ENCODE data around the gene C1orf198. TPM values are rescaled to one million over a fixed set of nuclear protein-coding genes. Genes with fewer than 3 reads are reported as not detected.
"Not testable (repeated sequence)": the region's sequence is repeated elsewhere in the genome, so short reads cannot be mapped to it uniquely, and the experiment has no call there.

Gene C1orf198
- total RNA-seq, 1 donor from 2014 or later = 49.8 TPM

- DNase-seq; intact Hi-C loops (cut with micrococcal nuclease); ATAC-seq: not testable (repeated sequence)
These were observed 23.1 kb downstream of the C1orf198 start for GRCh38 chr1:230845184-230845583.

GRCh38 chr1:230844561-230844960 is 23.8 kb downstream of the C1orf198 start:
- DNase-seq = no peak
- ATAC-seq = no peak
- intact Hi-C loops (cut with micrococcal nuclease) = no loop called here

DNA sequence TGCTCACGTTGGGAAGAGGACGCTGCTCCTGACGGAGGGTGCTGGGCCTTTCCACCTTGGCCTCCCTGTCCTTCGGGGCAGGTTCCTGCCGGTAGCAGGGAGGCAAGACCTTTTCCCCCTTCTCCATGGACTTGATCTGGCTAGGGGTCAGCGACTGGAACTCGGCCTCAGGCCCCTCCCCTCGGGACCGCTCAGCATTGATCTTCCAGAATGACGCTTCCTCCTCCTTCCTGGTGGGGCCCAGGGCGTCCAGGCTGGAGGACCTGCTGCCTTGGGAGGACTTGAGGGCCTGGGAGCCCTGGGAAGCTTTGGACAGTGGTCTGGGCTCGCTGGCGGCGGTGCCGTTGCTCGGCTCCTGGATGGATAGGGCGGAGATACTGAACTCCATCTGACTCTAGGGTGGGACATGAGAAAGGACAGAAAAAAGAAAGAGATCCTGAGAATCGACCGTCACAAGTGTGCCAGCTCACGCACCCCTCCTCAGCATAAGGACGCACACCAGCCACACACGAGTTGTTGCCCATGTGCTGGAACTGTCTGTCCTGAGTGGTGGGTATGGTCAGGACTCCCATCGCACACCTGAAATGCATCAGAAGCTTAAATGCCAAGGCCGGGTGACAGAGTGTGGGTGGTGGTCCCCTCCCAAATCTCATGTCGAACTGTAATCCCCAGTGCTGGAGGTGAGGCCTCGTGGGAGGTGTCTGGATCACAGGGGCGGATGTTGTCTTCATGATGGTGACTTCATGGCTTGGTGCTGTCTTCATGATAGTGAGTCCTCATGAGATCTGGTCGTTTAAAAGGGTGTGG is 24.6 kb downstream of the C1orf198 start:
- no peak for ATAC-seq
- intact Hi-C loops (cut with micrococcal nuclease) = no loop called here
- DNase-seq = no peak

DNA sequence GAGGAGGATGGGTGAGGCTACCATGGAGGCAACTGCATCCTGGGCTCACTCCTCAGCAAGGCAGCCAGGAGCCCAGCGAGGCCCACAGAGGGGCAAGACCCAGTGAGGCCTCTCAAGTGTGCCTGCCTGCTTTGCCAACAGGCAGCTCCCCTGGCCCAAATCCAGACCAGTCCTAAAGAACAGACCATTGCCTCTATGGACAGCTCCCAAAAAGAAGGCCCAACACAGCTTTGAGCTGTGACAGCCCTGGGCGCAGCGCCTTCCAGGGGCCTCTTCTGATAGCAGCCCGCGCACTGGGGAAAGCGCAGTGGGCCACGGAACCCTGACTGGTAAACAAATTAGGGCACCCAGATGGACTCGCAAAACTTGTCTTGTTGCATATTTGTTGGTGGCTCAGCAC is 25.5 kb downstream of the C1orf198 start:
- DNase-seq (peak; percentile 82), ATAC-seq (peak; percentile 92)
- intact Hi-C loops (cut with micrococcal nuclease) = no loop called here

- ATAC-seq = no peak
- DNase-seq = no peak
- intact Hi-C loops (cut with micrococcal nuclease) = no loop called here
These were observed 29.1 kb downstream of the C1orf198 start for GRCh38 chr1:230839173-230839572.

- intact Hi-C loops (cut with micrococcal nuclease) = no loop called here
- no peak for DNase-seq
- no peak for ATAC-seq
These were observed 31.5 kb downstream of the C1orf198 start for GRCh38 chr1:230836793-230837192.

GRCh38 chr1:230836347-230836746 is 32.0 kb downstream of the C1orf198 start:
- ATAC-seq = no peak
- no peak for DNase-seq
- intact Hi-C loops (cut with micrococcal nuclease) = no loop called here

DNA sequence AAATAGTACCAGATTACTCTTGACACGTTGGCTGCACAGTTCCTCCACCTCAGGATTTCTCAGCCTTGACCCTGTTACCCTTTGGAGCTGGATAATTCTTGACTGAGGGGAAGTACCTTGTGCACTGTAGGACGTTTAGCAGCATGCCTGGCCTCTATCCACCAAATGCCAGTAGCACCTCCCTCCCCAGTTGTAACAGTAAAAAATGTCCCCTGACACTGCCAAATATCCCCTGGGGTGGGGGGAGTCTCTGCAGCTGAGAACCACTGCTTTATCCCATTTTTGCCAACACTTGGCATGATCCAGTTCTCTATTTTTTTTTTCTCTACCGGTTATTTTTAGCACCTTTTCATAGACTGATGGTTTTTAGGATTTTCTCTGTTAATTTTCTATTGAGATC is 34.0 kb downstream of the C1orf198 start:
- no peak for DNase-seq
- intact Hi-C loops (cut with micrococcal nuclease) = no loop called here
- peak; percentile 66 for ATAC-seq

GRCh38 chr1:230833511-230833910 is 34.8 kb downstream of the C1orf198 start:
- ATAC-seq (no peak), DNase-seq (no peak)
- intact Hi-C loops (cut with micrococcal nuclease) = no loop called here

DNA sequence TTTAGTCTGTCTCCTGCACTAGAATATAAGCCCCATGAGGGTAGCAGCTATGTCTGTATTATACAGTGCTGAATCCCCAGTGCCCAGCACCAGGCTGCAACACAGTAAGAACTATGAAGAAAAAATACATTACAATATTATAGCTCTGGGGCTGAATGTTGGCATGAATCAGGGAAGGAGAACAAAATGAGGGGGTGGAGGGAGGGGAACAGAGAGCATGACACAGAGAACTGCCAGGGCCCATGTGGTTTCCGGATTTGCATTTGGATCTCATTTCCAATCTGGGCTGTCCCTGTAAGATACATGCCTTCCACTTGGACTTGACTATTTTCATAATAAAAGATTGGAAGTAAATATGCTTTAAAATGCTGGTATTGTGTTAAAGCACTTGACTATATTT is 35.8 kb downstream of the C1orf198 start:
- DNase-seq (no peak), ATAC-seq (no peak)
- intact Hi-C loops (cut with micrococcal nuclease) = no loop called here

DNA sequence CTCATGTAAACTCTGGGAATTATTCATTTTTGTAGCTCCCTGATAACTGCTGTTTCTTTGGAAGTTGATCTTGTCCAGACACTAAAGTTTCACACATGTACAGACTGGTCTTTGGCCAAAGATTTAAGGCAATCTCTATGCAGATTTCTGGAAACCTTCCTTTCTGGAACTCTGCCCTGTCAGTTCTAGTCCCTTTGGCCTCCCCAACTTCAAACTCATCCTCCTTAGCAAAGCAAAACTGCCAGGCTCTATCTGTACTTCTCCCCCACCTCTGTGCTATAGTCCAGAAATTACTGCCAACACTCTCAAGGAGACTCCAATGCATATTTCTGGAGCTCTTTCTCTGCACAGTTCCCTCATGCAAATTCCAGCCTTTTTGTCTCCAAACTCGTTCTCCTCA is 36.5 kb downstream of the C1orf198 start:
- ATAC-seq (no peak), DNase-seq (no peak)
- intact Hi-C loops (cut with micrococcal nuclease) = no loop called here

GRCh38 chr1:230828421-230828820 is 39.9 kb downstream of the C1orf198 start:
- DNase-seq (no peak), ATAC-seq (no peak)
- intact Hi-C loops (cut with micrococcal nuclease) = no loop called here

DNA sequence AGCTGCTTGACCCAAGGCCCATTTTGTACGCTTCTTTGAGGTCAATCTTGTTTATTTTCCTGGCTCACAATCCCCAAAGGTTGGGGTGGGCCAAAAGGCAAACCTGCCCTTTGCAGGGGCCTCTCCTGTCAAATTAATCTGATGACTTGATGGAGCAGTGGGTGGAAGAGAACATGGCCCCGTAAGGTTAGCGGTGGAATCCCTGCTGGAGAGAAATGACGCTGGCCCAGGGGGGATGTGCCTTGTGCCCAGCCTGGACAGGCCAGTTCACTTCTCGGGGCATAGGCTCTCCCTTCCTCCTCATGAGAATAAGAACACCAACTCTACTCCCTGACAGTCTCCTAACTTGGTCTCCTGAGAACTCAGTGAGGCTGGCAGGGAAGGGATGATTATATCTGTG is 40.5 kb downstream of the C1orf198 start:
- DNase-seq (no peak), ATAC-seq (no peak)
- intact Hi-C loops (cut with micrococcal nuclease) = no loop called here

DNA sequence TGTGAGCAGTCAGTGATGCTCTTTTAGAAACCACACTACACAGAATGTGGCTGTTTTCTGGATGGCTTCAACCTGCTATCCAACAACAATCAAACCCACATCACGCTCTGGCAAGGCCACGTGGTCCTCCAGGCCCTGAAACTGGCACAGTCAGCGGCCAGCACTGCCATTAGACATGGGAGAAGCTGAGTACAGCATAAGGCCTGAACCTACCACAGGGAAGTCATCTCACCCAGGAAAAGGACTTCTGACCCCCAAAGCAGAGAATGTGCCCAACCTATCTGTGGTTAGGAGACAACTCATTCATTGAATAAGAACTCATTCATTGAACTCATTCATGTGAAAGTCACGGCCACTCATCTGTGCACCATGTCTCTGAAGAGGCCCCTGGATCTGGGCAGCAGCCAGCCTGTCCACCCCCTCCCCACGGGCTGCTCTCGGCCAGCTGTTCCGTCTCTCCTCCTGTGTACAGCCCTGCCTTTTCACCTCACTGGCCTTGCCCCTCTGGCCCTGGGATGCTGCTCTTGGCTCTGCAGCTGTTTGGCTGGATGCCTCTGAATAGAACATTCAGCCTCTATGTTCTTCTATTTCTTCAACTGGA is 41.1 kb downstream of the C1orf198 start:
- ATAC-seq (peak; percentile 36), DNase-seq (peak; percentile 69)
- intact Hi-C loops (cut with micrococcal nuclease) = no loop called here

- DNase-seq = no peak
- intact Hi-C loops (cut with micrococcal nuclease) = no loop called here
- ATAC-seq = no peak
These were observed 42.0 kb downstream of the C1orf198 start for GRCh38 chr1:230826166-230826875.

GRCh38 chr1:230825761-230826160 is 42.6 kb downstream of the C1orf198 start:
- intact Hi-C loops (cut with micrococcal nuclease) = no loop called here
- ATAC-seq (peak; percentile 1), DNase-seq (peak; percentile 33)

DNA sequence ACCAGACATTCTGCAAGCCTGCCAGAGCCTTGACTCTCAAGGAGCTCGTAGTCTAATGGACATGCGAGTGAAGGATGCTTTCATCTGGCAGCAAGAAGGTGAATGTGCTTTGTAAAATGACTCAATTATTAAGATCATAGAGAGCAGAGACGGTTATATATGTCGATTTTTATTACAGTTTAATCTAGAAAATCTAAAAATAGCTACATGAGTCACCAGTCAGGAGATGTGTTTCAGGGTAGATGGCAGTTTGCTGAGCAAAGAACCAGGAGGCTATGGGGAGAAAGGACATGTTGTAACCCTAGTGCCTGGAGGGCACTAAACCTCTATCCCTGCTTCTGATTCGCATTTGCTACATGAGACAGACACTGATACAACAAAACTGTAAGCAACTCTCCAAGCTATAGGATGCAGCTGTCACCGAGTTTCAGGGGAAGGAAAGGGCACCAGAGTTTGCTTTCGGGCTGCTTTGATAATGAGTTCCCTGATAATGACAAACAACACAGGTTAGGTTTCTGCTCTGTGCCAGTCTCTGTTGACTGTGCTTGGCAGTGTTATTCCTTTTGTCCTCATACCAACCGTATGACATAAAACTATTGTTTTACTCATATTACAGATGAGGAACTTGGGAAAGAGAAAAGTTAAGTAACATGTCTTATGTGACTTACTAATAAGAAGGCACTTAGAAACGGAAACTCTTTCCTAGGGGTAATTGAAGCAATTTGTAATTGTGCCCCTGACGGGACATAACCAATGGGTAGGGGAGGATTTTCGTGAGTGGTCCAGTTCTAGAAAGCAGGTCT is 43.2 kb downstream of the C1orf198 start:
- intact Hi-C loops (cut with micrococcal nuclease) = no loop called here
- ATAC-seq (peak; percentile 71), DNase-seq (no peak)

DNA sequence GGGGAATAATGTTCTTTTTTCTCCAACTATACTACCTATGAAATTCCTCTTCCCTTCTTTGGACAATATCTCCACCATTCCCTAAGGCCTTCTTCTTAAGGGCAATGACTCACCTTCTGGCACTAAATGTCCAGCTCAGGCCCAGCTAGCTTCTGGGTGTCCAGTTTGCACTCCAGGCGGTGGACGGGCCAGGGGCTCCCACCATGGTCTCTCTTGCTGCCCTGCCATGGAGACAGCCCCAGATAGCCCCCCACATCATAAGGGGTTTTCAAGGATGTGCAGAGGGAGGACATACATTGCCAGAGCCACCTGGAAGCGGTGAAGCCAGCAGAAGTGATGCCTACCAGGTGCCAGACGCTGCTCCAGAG is 43.8 kb downstream of the C1orf198 start:
- DNase-seq (peak; percentile 28), ATAC-seq (peak; percentile 12)
- intact Hi-C loops (cut with micrococcal nuclease) = no loop called here

DNA sequence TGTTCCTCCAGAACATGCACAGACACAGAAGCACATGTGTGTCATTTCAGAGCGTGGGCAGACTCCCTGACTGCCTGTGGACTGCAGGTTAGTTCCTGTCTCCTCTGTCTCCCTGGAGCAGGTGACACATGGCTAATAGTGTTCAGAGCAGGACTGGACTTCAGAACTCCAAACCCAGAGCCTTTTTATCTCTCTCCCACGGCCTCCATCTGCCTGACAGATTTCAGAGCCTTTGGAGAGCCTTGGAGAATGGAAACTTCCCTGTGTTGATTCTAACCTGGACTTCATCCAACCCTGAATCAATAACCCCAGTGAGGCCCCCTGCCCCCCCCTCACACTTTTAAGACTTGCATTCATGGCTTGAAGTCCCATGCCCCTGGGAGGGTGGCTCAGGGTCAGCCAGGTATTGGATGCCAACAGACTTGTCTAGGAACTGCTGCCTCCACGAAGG is 44.4 kb downstream of the C1orf198 start:
- intact Hi-C loops (cut with micrococcal nuclease) = no loop called here
- no peak for DNase-seq
- no peak for ATAC-seq

DNA sequence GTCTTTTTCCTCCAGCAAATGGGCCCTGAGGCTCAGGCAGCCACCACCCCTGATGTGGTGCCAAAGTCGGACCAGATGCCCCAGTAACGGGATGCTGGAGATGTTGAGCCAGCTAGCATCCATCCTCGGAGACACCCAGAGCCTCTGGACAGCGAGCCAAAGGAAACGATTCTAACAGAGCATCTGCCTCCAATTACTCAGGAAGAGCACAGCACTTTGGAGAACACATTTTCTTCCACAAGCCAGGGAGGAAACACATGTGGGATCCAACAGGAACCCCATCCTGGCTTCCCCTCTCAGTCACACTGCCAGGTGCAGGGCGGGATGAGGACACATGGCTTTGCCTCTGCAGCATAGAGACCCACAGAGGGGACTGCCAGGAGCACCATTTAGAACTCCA is 44.9 kb downstream of the C1orf198 start:
- ATAC-seq (peak; percentile 35), DNase-seq (peak; percentile 61)
- intact Hi-C loops (cut with micrococcal nuclease) = no loop called here

All from left ventricle myocardium superior (tissue), 1 donor.